ENCODE results near the gene MTOR.

The MTOR gene

DNA sequence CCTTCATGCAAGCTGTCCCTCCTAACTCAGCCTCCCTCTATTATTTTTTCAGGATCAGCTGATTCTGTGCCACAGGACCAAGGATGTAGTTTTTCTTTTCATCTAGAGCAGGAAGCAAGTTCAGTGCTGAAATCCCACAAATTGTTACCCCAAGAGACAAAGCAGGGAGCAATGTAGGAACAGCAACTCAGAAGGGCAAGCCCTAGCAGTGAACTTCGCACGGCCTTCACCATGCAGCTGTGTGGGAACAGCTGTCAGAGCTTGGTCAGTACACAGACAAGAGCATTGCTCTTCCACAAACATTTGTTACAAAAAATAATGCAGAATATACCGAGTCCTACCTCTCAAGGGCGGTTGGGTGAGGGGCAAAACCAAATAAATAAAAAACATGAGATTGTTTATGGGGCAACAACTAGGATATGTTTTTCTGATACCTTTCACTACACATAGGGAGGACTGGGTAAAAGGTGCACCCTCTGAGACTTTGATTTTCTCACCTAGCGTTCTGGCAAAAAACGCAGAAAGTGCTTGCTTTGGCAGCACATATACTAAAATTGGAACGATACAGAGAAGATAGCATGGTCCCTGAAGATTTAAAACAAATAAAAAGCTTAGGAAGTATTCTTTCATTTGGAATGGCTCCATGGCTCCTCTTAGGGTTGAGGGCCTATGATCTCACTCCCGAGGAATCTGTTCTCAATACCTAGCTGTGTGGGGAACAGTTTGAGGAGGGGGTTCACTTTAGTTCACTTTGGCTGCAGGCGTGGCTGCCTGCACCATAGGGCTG lies 110.3 kb downstream of the MTOR start:
- DNase-seq, result no peak

DNA sequence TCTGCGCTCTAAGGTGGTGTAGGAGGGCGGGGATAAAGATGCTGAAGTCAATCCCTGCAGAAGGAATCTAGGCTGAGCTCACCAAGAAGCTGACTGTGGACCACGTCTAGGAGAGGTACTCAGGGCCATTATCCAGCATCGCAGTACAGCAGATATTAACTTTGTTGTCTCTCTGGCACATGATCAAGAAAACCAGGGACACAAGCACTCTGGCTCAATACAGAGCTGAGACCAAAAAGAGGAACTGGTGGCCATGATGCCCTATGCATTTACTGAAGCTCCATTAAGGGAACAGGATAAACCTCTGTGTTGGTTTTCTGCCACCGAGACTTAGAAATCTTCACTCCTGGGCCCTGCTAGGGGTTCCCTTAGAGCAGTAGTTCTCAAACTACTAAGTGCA lies 111.2 kb downstream of the MTOR start:
- no peak for DNase-seq

DNA sequence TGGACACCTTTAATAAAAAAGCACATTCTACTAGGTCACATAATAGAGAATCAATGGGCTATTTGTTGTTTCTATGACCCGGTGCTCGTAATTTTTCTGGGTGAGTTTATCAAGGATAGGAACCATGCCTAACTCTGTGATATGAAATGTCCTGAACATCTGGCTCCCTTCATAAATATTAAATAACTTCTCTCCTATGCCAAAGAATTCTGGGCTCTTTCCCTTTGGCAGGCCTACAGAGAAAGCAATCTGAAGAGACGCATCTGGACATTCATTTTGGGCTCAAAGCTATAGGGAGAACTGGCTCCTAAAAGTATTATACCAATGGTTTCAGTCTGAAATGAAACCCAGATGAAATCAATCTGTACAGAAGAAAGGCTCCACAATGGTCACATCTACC lies 112.0 kb downstream of the MTOR start:
- no peak for DNase-seq

DNA sequence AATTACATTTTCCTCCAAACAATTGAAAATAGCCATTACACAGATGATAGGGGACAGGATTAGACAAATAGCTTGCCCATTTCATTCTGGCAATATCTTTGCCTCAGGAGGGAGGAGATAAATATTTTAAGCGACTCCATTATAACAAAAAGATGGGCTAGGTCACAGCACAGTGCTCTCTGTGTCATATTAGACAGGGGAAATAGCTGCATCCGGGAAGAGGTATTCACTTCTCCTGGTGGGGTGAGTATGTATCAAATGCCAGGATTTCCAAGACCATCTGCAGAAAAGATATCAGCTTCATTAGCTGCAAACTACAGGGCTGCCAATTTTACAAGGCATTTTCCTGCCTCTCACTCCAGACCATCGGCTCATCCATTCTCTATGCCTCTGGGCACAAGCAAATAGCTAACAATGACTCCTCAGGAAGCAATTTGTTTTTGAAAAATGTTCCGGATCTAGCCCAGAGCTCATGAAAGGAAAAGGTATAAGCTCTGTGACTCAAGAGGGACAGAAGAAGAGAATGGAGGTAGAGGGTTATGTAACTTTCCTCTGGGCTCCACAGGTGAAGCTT lies 115.1 kb downstream of the MTOR start:
- DNase-seq, result no peak

DNA sequence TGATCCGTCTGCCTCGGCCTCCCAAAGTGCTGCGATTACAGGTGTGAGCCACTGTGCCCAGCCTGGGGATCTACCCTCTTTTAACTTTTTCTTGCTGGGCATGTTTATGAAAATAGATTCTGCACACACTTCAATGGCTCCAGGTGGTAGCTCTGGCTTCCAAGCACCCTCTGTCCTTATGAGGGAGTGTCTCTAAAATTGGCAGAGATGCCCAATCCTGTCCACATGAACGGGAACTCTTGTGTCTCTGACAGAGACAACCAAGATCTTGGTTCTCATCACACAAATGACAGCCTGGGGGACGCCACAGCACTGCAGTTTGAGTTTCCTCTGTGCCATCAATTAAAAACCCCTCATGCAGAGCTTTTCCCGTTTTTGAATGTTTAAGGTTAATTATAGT lies 116.6 kb downstream of the MTOR start:
- DNase-seq, result no peak

DNA sequence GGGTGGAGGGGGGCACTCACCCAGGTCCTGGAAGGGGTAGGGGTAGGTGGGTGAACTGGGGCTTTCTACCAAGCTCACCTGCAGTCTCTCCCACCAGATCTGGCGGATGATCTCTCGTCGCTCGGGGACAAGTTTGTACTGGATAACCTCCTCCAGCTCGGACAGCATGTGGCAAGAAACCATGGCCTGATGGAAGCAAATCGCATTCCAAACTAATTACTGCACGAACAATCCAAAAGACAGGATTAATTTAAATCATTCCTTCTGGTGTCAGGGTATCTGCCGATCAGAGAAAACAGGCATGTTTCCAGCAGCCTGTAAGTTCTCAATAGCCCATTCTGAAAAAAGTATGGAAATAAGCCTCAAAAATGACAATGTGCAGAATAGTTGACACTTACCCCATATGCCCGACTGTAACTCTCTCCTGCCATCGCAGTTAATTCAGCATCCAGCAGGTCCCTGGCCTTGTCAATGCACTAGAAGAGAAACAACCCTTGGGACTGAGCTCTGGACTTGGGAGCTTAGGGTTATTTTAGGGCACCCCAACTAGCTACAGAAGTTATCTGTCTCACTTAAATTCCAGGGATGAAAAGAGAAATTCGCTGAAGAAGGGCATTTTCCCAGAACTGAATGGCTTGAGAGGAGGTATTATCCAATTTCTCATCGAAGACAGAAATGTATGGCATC lies 117.6 kb downstream of the MTOR start:
- DNase-seq, result no peak

DNA sequence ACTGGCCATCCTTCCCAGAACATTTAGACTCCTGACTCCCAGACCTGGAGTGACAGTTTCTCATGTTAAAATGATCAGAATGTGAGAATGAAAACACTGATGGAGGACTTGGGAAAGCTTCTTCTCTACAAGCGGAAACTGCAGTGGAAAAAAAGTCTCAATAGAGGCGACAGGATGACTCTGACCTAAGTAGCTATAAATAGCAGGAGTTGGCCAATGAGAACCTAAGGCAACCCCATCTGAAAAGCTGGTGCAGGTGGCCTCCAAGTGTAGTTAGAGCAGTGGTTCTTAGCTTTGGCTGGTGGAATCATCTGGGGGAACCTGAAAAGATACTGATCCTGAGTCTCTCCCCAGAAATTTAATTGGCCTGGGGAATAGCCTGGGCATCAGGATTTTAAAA lies 118.4 kb downstream of the MTOR start:
- DNase-seq, result no peak

DNA sequence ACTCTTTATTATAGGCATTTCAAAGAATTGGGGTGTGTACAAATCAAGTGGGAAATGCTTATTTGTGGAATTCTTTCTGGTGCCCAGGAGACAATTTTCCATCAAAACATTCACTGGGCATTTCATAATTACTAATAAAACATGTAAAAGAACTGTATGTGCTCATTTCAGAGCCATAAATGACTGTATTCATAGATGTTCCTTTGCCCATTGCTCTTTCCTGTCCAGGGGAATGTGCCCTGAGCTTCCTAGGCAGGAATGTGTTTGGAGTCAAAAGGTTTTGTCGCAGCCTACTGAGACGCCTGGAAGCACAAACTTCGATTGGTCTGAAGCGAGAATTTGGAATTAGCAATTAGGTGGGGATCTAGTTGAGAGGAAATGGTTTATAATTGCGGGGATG lies 119.0 kb downstream of the MTOR start:
- DNase-seq, result no peak

DNA sequence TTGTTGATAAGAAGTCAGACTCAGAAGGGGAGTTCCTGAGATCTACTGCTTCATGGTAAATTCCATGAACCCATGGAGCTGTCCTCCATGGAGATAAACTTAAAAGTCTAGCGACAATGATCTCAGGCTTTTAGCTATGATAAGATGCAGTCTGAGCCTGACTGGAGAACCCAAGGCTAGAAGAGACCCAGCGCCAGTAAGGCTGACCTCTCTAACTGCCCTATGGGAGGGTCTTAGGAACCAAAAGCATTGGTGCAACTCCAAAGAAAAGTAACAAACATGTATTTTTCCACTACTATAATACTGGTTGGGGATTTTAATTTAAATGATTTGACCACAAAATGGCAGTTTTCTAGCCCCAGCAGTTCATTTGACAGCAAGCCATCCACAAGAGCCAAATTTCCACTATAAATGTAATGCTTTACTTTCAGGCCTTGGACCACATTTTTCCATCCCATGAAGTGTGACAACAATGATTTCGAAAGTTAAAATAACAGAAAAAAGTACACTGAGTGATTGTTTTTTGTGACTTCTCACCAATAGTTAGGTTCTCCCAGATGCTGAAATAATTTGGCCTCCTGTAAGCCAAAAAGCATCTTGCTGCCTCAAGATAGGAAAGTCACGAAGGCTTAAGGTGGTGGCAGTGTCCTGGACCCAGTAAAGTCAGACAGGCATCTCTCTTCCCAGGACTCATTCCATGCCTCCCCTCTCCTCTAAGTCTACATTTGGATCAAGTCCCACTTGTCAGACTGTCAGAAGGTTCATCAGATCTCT lies 119.5 kb downstream of the MTOR start:
- no peak for DNase-seq

DNA sequence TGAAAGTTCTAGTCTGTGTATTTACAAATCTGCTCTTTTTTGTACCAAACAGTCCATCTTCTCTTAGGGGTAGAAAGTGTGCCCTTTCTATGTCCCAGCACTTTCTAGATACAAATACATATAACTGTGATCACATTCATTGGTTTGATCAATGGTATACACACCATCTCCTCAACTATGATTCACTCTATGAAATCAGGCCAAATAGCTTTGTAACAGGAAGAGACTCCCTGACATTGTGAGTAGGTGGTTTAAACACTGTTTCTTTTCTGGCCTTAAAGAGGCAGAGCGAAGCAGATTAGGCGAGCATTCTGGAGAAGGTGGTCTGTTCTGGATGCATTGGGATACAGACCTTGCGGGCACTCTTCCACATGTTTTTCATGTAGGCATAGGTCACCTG lies 123.4 kb downstream of the MTOR start:
- no peak for DNase-seq

DNA sequence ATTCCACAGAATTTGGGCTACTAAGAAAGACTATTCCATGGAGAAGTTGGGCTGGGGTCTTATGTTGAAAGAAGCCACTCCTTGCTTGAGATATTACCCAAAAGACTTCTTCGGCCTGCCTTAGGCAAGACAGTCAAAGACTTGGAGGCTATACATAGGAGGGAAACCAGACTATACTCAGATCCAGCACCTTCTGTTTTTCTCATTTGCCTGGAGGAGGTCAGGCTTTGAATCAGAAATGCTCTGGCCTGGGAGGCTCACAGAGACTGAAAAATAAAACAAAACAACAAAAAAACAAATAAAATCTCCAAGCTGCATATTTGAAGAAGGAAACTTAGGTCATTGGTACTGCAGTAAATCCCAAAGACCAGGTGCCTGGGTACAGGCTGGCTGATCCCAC lies 124.3 kb downstream of the MTOR start:
- no peak for DNase-seq

DNA sequence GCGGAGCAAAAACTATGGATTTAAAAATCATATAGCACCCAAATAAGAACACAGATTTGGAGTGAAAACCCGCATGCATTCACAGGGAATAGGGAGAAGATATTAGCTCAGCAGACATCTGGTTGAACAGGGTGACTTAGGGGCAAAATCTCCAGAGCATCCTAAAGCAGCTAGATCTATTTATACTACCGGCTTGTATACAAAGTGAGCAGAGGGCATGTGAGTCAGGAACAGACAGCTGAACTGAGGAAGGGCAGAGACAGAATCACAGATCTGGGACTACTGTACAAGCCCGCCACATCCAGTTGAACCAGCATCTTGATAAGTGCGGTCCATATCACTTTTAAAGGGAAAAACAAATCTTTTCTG lies 127.5 kb downstream of the MTOR start:
- no peak for DNase-seq

DNA sequence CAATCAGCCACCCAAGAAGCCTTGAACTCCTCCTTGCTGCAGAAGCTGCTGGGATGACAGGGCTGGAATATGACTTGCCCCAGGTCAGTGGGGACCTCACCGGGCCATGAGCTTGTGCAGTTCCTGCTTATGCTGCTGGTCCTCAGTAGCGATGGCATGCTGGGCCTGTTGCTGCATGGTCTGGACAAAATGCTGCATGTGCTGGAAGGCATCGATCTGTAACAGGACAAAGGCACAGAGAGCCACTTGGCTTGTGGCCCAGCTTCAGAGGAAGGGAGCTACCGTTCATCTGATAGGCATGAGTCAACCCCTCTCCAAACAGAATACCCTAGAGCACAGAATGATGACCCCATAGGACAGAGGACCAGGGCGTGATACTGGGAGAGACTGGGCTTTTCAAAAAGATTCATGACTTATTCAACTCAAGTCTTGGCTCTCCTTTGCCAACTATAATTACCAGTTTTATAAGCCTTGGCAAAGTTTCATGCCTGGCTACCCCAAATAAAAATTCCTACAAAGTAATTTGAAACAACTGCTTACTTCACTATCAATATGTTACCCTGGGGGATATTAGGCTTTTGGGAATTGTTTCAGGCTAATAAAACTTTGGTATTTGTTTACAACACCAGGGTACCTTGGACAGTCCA lies 128.0 kb downstream of the MTOR start:
- DNase-seq, result no peak

DNA sequence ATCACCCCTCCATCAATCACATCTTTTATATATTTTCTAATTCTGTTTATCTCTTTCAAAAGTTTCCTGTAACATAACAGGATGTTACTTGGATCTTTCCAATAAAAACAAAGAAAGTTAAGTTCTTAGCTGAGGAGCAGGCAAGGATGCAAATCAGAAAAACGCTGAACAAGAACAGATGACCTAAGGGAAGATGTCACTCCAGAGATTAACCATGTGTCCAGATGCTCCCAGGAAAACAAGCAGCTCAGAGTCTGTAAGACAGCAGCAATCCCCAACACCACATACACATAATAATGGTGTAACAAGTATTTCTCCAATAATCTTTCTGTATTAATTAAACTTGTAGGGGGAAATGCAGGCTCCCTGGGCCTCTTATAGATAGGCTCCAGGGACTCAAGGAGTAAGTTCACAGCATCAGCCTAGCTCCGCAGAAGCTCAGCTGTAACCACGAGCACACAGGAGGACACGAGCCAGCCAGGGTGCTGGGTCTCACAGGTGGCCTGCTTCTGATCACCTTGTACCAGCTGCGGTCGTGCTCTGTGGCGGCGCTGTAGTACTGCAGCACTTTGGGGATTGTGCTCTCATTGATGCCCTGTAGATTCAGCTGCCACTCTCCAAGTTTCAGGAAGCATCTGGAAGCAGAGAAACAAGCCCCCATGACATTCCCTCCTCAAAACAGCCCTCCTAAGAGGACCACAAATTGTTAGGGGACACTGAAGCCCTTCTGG lies 129.6 kb downstream of the MTOR start:
- no peak for DNase-seq

DNA sequence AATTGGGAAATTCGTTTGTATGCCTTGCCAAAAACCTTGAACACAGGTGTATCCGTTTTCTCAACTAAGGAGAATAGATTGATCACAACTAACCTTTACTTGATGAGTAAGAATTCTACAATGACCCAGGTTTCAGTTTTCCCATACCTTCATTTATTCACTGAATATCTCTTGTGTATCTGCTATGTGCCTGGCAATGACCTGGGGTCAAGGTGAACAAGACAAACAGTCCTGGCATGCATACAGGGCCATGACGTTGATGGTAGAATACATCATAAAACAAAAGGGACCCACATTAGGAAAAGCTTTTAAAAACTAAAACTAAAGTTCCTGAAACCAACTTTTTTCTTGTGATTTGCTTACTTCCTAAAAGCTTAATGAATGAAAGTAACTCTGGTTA lies 130.5 kb downstream of the MTOR start:
- no peak for DNase-seq

DNA sequence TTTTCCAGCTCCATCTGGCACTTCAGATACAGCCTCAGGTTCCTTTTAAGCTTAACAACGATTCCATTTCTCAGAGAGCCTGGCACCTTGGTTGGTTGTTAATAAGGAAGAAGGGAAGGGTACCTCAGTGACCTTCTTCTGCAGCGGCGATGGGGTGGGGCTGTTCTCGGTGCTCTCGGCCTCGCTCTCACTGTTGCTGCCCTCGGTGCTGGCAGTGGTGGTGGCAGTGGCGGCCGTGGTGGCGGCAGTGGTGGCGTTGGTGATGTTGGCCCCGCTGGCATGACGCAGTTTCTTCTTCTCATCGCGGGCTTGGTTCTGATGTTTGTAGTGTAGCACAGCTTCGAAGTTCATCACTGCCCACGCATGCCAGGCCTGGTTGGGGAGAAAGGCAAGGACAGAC lies 131.9 kb downstream of the MTOR start:
- no peak for DNase-seq

DNA sequence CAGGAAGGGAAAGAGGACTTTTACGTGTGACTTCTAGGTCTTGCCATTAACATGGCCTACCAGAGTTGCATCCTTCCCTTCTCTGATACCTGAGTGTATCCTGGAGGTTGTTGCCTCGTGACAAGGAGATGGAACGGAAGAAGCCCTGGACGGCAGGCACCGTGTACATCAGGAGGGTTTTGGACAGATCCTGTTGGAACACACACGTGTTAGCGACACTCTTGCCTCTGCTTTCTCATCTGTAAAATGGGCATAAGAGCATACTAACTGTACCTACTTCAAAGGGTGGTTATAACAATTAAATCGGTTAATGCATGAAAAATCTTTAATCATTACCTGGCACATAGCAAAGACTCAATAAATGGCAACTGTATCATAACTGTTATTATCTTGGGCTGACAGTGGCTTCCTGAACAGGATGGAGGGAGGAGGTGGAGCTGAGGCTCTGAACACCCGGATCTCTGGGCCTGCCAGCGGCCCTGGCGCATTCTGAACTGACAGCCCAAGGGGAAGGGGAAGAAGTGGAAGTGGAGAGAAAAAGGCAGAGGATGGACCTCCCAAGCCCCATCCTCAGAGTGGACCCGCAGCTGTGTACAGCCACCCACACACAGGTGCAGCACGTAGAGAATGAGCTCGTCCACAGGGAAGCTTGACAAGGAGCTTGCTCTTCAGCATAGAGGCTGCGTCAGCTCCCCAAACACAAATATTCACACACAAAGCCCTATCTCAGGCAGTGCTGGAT lies 132.5 kb downstream of the MTOR start:
- no peak for DNase-seq

DNA sequence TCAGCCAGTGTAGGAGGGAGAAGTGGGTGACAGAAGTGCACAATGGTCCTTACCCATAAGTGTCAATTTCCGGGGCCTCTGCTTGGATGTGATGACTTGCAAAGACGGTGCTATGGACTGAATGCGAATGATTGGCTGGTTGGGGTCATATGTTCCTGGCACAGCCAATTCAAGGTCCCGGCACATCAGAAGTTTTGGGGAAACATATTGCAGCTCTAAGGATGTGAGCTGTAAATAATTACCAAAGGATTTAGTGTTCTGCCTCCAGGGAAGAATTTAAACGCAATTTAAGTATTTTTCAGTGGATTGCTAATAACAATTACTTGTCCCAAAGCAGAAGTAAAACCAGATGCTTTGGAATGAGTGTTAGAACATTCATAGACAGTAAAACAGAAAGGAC lies 135.8 kb downstream of the MTOR start:
- no peak for DNase-seq

DNA sequence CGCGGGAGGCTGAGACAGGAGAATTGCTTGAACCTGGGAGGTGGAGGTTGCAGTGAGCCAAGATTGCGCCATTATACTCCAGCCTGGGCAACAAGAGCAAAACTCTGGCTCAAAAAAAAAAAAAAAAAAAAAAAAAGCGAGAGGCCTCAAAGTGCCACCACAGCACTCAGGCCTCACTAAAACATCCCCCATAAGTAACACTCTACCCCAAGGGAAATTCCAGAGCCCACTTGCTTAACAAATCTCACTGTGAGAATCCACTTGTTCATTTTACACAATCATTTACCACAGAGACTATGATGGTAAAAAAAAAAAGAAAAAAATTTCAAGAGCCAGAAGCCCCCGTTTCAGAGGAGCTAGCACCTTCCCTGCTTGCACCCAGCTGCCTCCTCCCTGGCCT lies 136.4 kb downstream of the MTOR start:
- DNase-seq, result no peak

DNA sequence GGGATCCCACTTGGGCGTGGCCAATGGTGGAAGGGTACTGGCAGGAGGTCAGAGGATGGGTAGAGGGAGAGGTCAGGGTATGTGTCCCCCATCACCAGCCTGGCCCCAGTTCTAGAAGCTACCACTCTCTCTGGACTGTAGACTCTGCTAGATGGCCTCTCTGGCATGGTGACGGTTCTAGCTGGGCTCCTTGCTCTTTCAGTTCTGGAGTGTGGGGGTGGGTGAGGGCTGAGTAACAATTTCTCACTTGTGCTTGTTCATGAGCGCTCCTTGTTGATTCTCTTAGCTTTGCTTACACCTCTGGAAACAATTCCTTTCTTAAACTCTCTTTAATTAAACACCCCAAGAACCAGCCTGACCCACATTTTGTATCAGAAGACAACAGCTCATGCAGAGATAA lies 137.4 kb downstream of the MTOR start:
- no peak for DNase-seq

DNA sequence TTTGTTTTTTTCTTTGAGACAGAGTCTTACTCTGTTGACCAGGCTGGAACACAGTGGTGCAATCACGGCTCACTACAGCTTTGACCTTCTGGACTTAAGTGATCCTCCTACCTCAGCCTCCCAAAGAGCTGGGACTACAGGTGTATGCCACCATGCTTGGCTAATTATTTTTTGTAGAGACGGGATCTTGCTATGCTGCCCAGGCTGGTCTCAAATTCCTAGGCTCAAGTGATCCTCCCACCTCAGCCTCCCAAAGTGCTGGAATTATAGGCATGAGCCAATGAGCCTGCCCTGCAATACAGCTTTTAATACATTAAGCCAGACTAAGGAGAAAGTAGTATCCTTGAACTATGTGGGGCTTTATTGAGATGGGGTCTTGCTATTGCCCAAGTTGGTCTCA lies 146.0 kb downstream of the MTOR start:
- no peak for DNase-seq

Data from right kidney (tissue), 1 donor.